Measurements from ENCODE around the gene SLC6A14. TPM values are rescaled to one million over a fixed set of nuclear protein-coding genes. Genes with fewer than 3 reads are reported as not detected.
A peak's percentile ranks its signal among the peaks of the same experiment; 100 is the strongest.

The SLC6A14 gene
- total RNA-seq, 2 donors from 2014 or later, result not detected

GRCh38 chrX:116490104-116490503, 53.7 kb downstream of the SLC6A14 start:
- TF ChIP-seq CTCF (IDR thresholded peaks at IDR 0.05), result peak in 1 of 2 donors; percentile 40

GRCh38 chrX:116493271-116493670, 56.9 kb downstream of the SLC6A14 start:
- no peak for TF ChIP-seq CTCF (IDR thresholded peaks at IDR 0.05)
- no peak overlapping the region for H3K4me3 ChIP-seq
- H3K27me3 ChIP-seq, result no peaks in the 10 kb centered on the region
- H3K9me3 ChIP-seq, result no peaks in the 10 kb centered on the region
- no peaks in the 10 kb centered on the region for H3K4me1 ChIP-seq
- H3K27ac ChIP-seq, result no peak overlapping the region
- DNase-seq (ENCODE audit: low spot score), result no peak
- H3K36me3 ChIP-seq, result no peaks in the 10 kb centered on the region

More at GRCh38 chrX:116490104-116490503, 53.7 kb downstream of the SLC6A14 start:
- H3K4me3 ChIP-seq, result no peak overlapping the region
- H3K36me3 ChIP-seq, result no peaks in the 10 kb centered on the region
- H3K27ac ChIP-seq, result no peak overlapping the region
- no peaks in the 10 kb centered on the region for H3K9me3 ChIP-seq
- no peak for DNase-seq (ENCODE audit: low spot score)
- no peaks in the 10 kb centered on the region for H3K4me1 ChIP-seq
- H3K27me3 ChIP-seq, result no peaks in the 10 kb centered on the region

GRCh38 chrX:116499780-116500179, 63.4 kb downstream of the SLC6A14 start:
- H3K36me3 ChIP-seq, result no peaks in the 10 kb centered on the region
- H3K9me3 ChIP-seq, result no peaks in the 10 kb centered on the region
- no peak for DNase-seq (ENCODE audit: low spot score)
- H3K27ac ChIP-seq, result no peak overlapping the region
- no peak for TF ChIP-seq CTCF (IDR thresholded peaks at IDR 0.05)
- H3K4me3 ChIP-seq, result no peak overlapping the region
- no peaks in the 10 kb centered on the region for H3K4me1 ChIP-seq
- no peaks in the 10 kb centered on the region for H3K27me3 ChIP-seq

Other genes starting within 250 kb of the SLC6A14 start
- gene CT83, start 26.4 kb downstream of the SLC6A14 start, total RNA-seq, result not detected

Measured in right atrium auricular region (tissue), 2 donors.